Stimulated activated CD4-positive, alpha-beta T cell treated with anti-CD3 and anti-CD28 coated beads, TNF-alpha, amount 100 ng/mL, for 1 hour (primary cell): ENCODE results near the gene GATAD2B.

Experiments used
- DNase-seq, 3 donors: peaks; one replicate each; pipeline ENCODE4 v3.0.0-alpha.2; 2020; ENCODE audit warnings: low read depth in 3 of 3, low spot score in 1 of 3

GATAD2B gene

GRCh38 chr1:153951801-153952200 lies 29.0 kb upstream of the GATAD2B start:
- DNase-seq = no peak

DNA sequence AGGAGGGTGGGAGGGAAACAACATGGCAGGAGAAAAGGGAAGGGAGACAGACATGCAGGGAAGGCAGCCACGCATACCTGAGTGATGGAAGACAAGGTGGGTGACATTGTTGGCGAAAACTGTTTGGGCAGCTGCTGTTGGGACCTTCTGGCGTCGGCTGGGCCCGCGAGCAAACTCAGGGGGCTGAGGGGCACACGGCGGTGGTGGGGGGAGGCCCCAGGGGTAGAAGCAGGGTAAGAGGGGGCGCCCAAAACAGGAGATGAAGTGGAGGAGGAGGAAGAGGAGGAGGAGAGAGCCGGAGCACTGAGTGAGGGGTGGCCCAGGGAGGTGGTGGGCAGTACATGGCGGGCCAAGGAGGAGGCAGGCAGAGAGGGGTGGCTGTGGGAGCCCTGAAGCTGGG lies 28.4 kb upstream of the GATAD2B start:
- DNase-seq = no peak

GRCh38 chr1:153946622-153947241 lies 24.0 kb upstream of the GATAD2B start, which contains the start of gene DENND4B:
Gene DENND4B (minus strand): TSS chr1:153946718. CDS start chr1:153944374, 2,344 bp downstream.
- peak in 2 of 3 donors; percentile 52 to 66 for DNase-seq

DNA sequence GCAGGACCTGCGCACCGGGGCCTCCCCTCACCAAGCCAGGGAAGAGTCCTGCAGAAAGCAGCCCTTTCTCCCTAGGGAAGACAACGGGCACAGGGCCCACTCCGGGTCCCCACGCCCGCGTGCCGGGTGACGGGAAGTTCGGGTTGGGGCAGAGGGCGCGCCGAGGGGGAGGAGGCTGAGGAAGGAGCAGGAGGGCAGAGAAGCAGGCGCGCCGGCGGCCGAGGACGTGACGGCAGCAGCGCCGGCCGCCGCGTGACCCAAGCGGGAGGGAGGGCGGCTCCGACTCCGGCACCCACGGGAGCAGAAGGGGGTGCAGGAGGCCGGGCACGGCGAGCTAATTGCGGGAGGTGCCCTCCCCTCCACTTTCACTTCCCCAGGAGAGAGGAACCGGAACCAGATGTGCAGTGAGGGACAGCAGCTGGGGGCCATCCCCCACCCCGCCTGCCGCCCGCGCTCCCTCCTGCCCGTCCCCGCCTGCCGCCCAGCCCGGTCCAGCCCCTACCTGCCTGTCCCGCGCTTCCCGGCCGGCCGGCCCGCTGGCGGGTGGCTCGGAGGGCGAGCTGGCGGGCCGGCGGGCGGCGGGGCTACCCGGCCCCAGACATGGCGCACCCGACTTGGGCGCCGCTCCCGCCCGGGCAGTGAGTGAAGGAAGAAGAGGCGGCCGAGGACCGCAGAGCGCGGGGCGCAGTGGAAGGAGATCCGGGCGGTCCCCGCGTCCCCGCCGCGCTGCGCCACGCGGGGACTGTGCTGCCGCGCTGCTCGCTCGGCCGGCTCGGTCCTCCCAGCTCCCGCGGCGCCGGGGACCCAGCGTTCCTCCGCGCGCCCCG lies 23.2 kb upstream of the GATAD2B start:
- peak in 2 of 3 donors; percentile 33 to 50 for DNase-seq

- peak in 2 of 3 donors; percentile 44 to 47 for DNase-seq
These were observed 22.5 kb upstream of the GATAD2B start for GRCh38 chr1:153945131-153945794.

GRCh38 chr1:153944827-153945117 lies 22.0 kb upstream of the GATAD2B start:
- no peak for DNase-seq

DNA sequence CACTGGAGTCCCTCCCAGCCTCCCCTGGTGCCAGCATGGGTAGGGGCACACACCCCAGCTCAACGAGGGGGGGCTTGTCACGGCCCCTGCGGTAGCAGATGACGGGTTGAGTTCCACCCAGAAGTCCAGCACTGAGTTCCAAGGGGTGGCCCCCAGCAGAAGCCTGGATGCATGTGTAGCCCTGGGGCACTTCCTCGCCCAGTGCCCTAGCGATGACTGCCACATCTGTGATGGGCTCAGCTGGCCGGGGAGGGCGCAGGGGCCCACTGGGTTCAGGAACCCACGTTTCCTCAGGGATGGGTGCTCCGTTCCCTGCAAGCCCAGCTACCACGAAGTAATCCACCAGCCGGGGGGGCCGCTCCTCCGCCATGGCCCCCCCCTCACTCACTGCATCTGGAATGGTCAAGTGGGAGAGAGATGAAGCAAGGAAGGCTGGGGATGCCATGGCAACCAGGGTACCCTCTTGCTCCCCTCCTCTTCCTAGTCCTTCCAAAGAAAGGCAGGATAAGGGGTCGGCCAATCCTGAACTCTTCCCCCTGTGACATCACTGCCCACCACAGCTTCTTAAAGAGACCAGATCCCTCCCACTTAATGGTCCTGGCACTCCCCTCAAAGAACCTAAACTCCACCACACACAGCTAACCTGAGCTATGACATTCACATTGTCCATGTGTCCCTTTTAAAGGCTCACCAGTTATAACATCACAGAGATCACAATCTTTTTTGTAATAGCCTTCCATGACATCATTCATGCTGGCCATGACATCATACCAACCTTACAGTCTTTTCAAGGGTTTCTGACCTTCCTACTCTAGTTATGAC lies 21.4 kb upstream of the GATAD2B start:
- no peak for DNase-seq

GRCh38 chr1:153942766-153943549 lies 20.2 kb upstream of the GATAD2B start:
- DNase-seq = no peak

DNA sequence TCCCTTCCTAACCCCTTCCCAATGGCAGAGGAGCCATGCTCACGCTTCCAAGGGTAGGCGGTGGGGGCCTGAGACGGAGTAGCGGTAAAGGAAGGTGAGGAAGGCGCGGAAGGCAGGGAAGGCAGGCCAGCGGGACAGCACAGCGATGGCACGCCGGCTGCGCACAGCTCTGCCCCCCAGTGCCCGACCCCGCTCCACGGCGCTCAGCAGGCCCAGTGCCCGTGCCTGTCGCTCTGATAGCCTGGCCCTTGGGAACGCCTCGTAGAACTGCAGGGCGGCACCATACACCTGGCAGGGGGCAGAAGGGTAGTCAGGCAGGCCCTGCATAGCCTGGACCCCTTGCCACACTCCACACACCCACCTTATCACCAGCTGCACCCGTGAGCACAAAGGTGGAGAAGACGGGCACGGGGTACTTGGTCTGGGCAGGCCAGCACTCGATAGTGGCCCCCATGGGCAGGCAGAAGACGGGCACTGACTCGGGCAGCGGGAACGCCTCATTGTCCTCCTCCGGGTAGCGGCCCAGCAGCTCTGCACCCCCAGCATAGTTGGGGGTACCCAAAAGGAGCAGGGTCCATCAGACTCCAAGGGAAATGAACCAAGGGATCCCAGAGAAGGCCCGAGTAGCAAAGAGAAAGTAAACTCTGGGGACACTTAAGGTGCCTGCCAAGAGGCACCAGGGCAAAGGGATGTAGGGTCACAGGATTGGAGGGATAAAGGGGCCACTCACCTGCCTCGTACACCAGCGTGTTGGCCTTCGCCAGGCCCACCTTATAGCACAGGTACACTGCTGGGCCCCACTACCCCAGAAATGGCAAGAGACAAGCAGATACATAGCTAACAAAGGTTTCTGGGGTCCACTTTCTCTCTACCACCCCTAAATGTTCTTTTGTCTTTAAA lies 19.3 kb upstream of the GATAD2B start:
- no peak for DNase-seq

DNA sequence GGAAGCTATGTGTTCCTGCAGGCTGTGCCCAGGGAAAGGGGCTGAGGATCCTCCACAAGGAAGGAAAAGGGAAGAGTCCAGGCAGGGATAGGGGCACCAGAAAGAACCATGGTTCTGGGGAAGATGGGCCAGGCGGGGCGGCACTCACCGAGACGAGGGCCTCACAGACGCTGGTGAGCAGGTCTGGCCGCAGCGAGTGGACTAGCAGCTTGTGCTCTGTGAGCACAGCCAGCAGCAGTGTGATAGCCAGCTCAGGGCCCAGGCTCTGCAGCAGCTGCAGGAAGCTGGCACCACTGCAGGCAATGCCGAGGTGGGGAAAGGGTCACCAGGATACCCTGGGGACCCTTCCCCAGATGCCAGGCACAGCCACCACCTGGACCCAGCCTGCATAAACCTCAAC lies 18.0 kb upstream of the GATAD2B start:
- no peak for DNase-seq

GRCh38 chr1:153939476-153939875 lies 16.7 kb upstream of the GATAD2B start:
- DNase-seq = no peak

- DNase-seq = no peak
These were observed 16.2 kb upstream of the GATAD2B start for GRCh38 chr1:153938996-153939395.

GRCh38 chr1:153937331-153937730 lies 14.6 kb upstream of the GATAD2B start:
- no peak for DNase-seq

- no peak for DNase-seq
These were observed 13.4 kb upstream of the GATAD2B start for GRCh38 chr1:153936011-153936802.

- no peak for DNase-seq
These were observed 12.0 kb upstream of the GATAD2B start for GRCh38 chr1:153934746-153935145.

- no peak for DNase-seq
These were observed 11.2 kb upstream of the GATAD2B start for GRCh38 chr1:153933955-153934354.

DNA sequence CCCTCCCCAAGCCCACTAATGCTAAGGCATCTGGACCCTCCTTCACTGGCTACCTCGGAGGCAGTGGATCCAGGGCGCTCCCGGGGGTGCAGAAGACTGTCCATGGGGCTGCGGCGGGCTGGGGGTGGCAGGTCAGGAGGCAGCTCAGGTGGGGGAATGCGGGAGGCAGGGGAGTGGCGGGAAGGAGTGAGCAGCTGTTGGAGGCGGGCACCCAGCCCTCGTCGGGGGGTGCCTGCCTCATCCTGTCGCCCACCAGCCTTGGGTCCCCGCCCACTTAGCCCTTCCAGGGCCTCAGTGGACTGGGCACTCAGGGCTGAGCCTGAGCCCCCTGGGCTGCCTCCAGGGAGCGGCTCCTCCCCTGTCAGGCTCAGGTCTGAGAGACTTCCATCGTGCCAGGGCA lies 10.7 kb upstream of the GATAD2B start:
- DNase-seq = no peak
